GM21381 (cell line): ENCODE measurements around the gene ZDHHC7.

Experiments
- ATAC-seq: cut with Tn5 transposase; IDR thresholded peaks from one replicate; pipeline ENCODE4 v1.9.1; 2021; ENCODE audit warnings: mild to moderate bottlenecking, moderate library complexity; ENCODE audit not compliant: unreplicated experiment

Gene ZDHHC7

DNA sequence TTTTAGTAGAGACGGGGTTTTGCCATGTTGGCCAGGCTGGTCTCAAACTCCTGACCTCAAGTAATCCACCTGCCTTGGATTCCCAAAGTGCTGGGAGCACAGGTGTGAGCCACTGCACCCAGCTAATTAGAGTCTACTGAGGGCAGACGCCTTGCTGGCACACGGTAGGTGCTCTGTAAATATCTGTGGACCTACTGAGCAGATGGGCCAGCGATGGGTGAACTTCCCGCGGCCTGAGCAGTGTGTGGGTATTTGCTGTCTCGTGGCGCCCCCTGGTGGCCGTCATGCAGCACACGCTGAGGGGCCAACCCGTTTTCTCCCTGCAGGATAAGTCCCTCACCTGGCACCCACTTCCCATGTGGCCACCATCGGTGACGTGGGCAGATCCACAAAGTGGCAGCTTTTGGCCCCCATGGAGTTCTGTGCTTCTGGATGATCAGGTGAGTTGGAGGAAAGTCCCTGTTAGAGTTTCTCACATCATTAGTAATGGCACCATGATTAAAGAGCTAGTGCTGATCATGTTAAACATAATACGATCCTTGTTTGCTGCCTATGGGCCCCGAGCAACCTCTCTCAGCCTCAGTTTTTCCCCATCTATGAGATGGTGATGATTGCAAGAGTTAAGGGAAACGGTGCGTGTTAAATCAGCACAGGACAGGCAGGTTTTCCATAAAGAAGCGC is 40.7 kb downstream of the ZDHHC7 start:
- peak; percentile 64 for ATAC-seq

GRCh38 chr16:84967828-84968227 is 43.5 kb downstream of the ZDHHC7 start:
- ATAC-seq: no peak

DNA sequence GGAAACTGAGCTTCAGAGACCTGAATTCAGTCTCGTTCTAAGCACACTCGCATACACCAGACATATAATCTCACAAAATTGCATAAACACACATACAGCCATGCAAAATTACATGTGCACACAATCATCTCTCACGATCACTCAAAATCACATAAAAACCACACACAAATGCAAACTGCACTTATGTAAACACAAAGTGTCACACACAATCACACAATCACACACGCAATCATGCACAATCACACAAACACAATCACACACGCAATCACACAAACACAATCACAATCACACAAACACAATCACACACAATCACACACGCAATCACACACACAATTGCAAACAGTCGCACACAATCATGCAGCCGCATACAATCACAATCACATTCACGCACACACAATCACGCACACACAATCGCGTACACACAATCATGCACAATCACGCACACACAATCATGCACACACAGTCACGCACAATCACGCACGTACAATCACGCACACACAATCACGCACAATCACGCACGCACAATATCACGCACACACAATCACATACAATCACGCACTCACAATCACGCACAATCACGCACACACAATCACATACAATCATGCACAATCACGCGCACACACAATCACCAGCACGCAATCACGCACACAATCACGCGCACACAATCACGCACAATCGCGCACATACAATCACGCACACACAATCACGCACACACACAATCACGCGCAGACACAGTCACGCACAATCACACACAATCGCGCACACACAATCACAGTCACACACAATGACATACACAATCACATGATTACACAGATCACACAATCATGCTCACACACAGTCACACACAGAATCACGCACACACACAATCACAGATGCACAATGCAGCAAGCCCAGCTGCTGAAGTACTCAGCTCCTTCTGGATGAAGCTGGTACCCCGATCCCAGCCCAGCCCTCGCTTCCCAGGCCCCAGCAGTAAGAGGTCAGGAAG is 45.6 kb downstream of the ZDHHC7 start:
- ATAC-seq: no peak

- ATAC-seq: no peak
Measured at GRCh38 chr16:84964386-84965128, 46.8 kb downstream of the ZDHHC7 start.

GRCh38 chr16:84963066-84963465 is 48.3 kb downstream of the ZDHHC7 start:
- no peak for ATAC-seq

DNA sequence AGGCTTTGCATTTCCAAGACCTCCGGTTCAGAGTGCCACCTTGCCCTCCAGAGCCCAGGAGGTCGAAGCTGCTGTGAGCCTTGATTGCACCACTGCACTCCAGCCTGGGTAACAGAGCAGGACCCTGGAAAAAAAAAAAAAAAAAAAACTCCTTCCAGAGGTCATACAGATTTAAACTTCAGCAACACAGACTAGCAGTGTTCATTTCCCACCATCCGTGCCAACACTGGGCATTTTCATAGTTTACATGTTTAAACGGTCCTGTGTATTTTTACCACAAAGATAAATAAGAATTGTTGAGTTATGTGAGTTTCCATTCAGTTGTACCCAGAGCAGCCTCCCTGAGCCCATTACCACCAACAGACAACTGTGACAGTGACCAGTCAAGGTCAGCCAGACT is 50.4 kb downstream of the ZDHHC7 start:
- no peak for ATAC-seq

GRCh38 chr16:84959784-84960417 is 51.4 kb downstream of the ZDHHC7 start:
- no peak for ATAC-seq

- ATAC-seq: no peak
Measured at GRCh38 chr16:84959045-84959576, 52.2 kb downstream of the ZDHHC7 start.

- no peak for ATAC-seq
Measured at GRCh38 chr16:84957792-84958191, 53.5 kb downstream of the ZDHHC7 start.

DNA sequence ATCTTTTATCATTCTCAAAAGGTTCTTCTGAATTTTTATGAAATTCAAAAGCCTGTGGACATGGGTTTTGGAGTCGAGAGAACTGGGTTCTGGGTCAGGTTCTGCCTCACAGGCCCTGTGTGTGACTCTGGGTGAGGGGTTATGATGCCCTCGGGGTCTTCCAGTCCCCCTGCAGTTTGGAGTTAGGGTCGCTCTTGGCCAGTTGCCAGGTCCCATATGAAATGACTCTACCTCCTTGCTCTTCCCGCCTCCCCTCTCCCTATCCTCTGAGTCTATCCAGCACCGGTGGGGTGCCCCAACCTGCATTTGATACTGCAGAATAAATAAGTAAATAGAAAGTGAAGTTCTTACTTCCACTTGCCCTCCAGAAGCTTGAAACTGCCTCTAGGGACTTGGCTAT is 54.1 kb downstream of the ZDHHC7 start:
- ATAC-seq: no peak

DNA sequence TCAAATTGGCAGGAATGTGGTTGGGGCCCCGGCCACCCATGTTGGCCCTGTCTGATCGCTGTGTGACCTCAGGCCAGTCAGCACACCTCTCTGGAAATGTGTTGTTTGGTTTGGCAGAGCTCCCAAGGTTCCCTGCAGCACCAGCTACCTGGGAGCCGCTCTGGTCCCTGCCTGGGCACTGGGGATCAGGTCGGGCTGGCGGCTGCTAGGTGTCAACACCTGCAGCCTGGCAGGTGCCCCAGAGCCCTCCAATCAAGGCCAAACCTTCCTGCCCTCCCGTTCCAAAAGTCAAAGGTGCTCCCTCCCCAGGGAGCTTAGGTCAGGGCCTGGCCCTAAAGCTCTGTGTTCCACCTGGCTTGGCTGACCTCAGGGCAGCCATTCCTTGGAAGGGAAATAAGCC is 55.9 kb downstream of the ZDHHC7 start:
- no peak for ATAC-seq

GRCh38 chr16:84953190-84953746 is 58.1 kb downstream of the ZDHHC7 start:
- no peak for ATAC-seq

DNA sequence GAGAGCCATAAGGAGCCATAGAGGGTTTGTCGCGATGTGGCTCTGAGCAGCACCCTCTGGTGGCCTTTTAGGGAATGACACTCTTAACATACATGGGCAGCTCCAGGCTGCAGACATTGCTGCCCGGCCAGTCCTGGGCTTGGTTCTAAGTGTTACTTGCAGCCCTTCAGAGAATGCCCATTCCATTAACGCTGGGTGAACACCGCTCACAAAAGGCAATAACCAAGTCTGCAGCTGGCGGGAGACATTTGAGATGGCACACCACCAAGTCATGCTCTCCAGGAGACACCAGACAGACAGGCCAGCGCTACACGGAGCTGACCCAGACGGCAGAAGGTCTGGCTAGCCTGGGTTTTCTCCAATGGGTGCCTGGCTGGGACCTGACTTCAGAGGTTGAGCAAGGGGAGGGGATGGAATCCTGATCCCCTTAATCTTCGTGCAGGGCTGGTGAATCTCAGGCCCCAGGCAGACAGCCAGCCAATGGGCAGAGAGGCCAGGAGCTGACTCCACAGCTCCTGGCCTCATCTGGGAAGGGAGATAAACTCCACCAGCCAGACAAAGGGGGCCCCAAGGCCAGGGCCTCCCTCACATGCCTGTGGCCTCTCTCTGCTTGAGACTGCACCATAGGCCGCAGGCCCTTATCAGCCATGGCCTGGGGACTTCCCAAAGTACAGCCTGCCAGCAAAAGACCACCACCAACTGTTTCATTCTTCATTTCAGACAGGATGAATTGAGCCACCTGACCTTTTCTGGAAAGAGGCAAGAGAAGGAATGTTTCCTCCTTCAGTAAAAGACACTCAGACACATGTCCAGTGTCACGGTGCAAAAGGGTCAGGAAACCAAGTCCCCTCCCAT is 58.8 kb downstream of the ZDHHC7 start:
- ATAC-seq: peak; percentile 68

DNA sequence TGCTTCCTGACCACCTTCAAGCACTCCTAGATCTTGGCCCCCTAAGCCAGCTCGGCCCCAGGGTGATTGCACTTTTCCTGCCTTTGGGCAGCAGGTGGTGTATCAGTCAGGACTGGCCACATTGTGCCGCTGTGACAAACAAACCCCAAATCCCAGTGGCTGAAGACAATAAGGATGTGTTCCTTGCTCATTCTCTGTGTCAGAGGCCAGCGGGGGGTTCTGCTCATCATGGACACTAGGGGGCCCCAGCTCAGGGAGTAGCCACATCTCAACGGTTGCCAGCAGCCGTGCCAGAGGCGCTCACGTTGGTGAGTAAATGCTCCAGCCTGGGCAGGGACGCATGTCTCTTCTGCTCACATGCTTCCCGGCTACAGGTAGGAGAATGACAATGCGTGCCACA is 60.4 kb downstream of the ZDHHC7 start:
- ATAC-seq: no peak

GRCh38 chr16:84949772-84950436 is 61.4 kb downstream of the ZDHHC7 start:
- no peak for ATAC-seq

- no peak for ATAC-seq
Measured at GRCh38 chr16:84948851-84949610, 62.3 kb downstream of the ZDHHC7 start.

DNA sequence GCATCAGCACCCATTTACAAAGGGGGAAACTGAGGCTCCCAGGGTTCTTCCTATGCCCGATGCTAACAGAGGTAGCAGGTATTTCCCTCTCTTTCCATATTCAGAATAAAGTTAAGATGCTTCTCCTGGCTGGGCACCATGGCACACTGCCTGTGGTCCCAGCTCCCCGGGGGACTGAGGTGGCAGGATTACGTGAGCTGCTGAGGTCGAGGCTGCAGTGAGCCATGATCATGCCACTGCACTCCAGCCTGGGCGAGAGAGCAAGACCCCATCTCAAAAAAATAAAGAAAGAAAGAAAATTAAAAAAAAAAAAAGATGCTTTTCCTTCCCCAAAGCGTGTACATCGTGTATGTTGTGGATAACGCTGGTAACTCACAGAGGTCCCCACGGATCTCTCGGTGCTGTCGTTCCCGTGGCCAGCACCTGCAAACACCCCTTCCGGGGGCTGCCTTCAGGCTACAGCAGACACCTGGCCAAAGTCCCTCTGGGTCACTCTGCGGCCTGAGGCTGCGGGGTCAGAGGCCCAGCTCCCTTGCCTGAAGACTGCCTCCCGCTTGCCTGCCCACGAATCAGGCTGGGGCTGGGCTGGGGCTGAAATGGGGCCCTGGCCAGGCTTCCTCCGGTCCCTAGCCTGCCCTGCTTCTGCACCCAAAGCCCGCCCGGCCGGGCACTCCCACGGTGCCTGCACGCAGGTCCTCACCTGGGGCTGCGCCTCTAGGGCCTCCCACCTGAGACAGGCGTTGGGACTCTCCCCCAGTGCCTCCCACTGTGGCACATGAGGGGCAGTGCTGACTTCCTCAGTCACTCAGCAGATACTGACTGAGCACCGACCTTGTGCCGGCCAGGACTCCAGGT is 63.1 kb downstream of the ZDHHC7 start:
- ATAC-seq: no peak
